ENCODE measurements around the gene PRRX2. TPM values are rescaled to one million over a fixed set of nuclear protein-coding genes. Genes with fewer than 3 reads are reported as not detected.

The PRRX2 gene
- total RNA-seq, 1 experiment from 2014 or later = not detected

GRCh38 chr9:129677456-129677855 is 12.0 kb downstream of the PRRX2 start:
- DNase-seq (ENCODE audit: low spot score) = no peak

- no peak for DNase-seq (ENCODE audit: low spot score)
Observed at GRCh38 chr9:129678844-129679243, 13.4 kb downstream of the PRRX2 start.

GRCh38 chr9:129679537-129679936 is 14.1 kb downstream of the PRRX2 start:
- DNase-seq (ENCODE audit: low spot score) = no peak

GRCh38 chr9:129681924-129682323 is 16.5 kb downstream of the PRRX2 start:
- DNase-seq (ENCODE audit: low spot score) = no peak

GRCh38 chr9:129682381-129682780 is 16.9 kb downstream of the PRRX2 start:
- DNase-seq (ENCODE audit: low spot score) = no peak

GRCh38 chr9:129685220-129685932 is 19.9 kb downstream of the PRRX2 start:
- peak; percentile 43 for DNase-seq (ENCODE audit: low spot score)

- no peak for DNase-seq (ENCODE audit: low spot score)
Observed at GRCh38 chr9:129685933-129686259, 20.4 kb downstream of the PRRX2 start.

- no peak for DNase-seq (ENCODE audit: low spot score)
Observed at GRCh38 chr9:129686736-129687135, 21.3 kb downstream of the PRRX2 start.

- no peak for DNase-seq (ENCODE audit: low spot score)
Observed at GRCh38 chr9:129687391-129687790, 21.9 kb downstream of the PRRX2 start.

GRCh38 chr9:129688285-129689043 is 23.0 kb downstream of the PRRX2 start:
- DNase-seq (ENCODE audit: low spot score) = no peak

- no peak for DNase-seq (ENCODE audit: low spot score)
Observed at GRCh38 chr9:129692534-129692933, 27.1 kb downstream of the PRRX2 start.

- no peak for DNase-seq (ENCODE audit: low spot score)
Observed at GRCh38 chr9:129693741-129694140, 28.3 kb downstream of the PRRX2 start.

- peak; percentile 64 for DNase-seq (ENCODE audit: low spot score)
Observed at GRCh38 chr9:129694243-129694646, 28.8 kb downstream of the PRRX2 start.

GRCh38 chr9:129695870-129696269 is 30.4 kb downstream of the PRRX2 start:
- DNase-seq (ENCODE audit: low spot score) = no peak

- DNase-seq (ENCODE audit: low spot score) = no peak
Observed at GRCh38 chr9:129696944-129697655, 31.7 kb downstream of the PRRX2 start.

- no peak for DNase-seq (ENCODE audit: low spot score)
Observed at GRCh38 chr9:129697656-129698253, 32.3 kb downstream of the PRRX2 start.

- DNase-seq (ENCODE audit: low spot score) = no peak
Observed at GRCh38 chr9:129698254-129698757, 32.9 kb downstream of the PRRX2 start.

- DNase-seq (ENCODE audit: low spot score) = no peak
Observed at GRCh38 chr9:129701054-129701453, 35.6 kb downstream of the PRRX2 start.

GRCh38 chr9:129701549-129701948 is 36.1 kb downstream of the PRRX2 start:
- no peak for DNase-seq (ENCODE audit: low spot score)

GRCh38 chr9:129702589-129703520 is 37.4 kb downstream of the PRRX2 start:
- DNase-seq (ENCODE audit: low spot score) = peak; percentile 93
